Activated CD4-positive, alpha-beta T cell treated with anti-CD3 and anti-CD28 coated beads, Interleukin-2, Interleukin-6, amounts not matched to agents 100 ng/mL and 50 ng/mL, durations not matched to agents 16 hours and 8 hours (primary cell): Measurements from ENCODE around the gene UBE2E2.

Experiments used
- DNase-seq: peaks from one replicate; pipeline ENCODE4 v3.0.0-alpha.2; 2020

The UBE2E2 gene

GRCh38 chr3:23242106-23242505 lies 39.0 kb downstream of the UBE2E2 start:
- DNase-seq = no peak

GRCh38 chr3:23244324-23245041 lies 41.4 kb downstream of the UBE2E2 start:
- no peak for DNase-seq

DNA sequence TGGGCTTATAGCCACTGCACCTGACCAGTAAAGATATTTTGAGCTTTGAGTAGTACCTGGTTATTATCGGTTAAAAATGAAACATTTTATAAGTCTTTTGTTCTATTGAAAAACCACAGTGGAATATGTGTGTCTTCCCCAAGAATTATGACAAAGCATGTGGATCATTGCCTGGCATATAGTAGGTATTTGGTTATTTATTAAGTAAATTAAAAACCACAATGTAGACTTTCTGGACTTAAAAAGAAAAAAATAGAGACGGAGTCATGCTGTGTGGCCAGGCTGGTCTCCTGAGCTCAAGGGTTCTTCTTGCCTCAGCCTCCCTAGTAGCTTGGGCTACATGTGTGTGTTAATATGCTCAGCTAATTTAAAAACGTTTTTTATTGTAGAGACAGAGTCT lies 43.5 kb downstream of the UBE2E2 start:
- DNase-seq = no peak

DNA sequence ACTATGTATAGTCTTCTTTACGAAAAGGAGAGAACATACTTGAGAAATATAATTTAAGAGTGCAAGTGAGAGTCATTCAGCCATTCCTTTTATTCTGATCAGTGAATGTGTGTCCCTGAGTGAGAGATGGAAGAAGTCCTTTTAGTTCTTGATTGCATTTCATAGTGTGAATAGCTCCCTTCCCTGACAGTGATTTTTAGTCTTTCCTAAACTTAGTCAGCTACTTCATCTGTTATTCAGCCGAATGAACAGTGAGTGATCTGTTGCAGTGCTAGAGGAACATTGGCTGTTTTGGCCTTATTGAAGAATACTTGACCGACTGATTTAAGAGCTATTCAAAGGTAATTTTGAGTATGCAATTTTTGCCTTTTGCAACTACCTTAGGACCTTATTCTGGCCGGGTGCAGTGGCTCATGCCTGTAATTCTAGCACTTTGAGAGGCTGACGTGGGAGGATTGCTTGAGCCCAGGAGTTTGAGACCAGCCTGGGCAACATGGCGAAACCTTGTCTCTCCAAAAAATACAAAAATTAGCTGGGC lies 45.5 kb downstream of the UBE2E2 start:
- no peak for DNase-seq

GRCh38 chr3:23249961-23250360 lies 46.8 kb downstream of the UBE2E2 start:
- no peak for DNase-seq

DNA sequence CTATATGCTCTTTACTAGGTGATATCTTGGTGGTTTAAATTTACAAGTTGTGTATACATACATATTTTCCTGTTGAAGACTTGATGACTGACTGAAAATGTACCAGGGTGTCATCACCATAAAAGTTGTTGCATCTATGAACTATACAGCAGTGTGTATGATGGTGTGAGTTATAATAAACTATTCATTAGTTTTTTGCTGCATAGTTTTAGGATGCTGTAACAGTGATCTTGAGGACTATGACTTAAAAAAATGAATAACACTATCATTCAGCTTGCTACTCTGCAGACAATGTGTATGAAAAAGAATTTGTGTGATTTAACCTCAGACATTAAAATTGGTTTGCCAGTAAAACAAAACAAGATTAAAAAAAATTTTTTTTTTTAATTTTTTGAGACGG lies 49.0 kb downstream of the UBE2E2 start:
- no peak for DNase-seq

DNA sequence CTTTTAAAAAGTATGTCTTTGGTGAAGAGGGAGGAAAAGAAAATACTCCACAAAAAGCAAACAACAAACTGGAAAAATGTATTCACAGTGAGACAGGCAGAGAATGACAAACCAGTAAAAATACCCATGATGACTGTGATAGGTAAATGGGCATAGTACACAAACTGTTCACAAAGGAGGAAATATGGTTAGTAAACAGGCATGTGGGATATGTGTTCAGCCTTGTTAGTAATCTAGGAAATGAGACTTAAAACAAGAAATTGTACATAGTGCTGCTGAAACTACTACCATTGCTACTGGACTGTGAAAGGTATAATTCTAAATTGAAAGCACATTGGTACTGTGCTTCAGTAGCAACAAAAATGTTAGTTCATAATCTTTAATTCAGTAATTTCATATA lies 50.1 kb downstream of the UBE2E2 start:
- no peak for DNase-seq

DNA sequence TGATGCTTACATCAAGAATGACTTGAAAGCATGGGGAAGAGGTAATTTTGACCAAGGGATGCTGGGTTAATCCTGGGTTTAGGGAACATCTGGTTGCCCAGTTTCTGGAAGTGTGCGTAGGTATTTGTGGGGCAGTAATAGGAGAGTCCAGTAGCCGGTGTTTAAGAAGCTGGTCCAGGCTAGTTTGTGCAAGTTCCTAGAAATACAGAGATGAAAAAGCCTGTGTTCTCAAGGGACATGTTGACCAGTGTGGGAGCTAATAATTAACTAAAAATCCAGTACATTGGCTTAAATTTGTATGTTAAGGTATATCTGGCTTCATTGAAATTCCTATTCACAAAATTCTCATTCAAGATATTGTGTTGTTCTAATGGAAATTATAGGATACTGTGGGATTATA lies 51.2 kb downstream of the UBE2E2 start:
- no peak for DNase-seq

DNA sequence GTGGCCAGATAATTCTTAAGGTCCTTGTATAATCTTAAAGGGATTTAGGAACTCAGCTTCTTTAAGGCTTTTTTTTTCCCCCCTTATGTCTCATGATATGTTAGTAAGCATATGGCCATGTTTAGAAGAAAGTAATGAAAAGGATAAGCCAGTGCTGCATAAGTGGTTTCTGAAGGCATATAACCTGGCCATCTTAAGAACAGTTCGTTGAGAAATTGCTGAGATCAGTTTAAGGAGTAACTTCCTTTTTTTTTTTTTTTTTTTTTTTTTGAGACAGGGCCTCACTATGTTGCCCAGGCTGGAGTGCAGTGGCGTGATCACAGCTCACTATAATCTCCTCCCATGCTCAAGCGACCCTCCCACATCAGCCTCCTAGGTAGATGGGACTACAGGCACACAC lies 51.7 kb downstream of the UBE2E2 start:
- no peak for DNase-seq

DNA sequence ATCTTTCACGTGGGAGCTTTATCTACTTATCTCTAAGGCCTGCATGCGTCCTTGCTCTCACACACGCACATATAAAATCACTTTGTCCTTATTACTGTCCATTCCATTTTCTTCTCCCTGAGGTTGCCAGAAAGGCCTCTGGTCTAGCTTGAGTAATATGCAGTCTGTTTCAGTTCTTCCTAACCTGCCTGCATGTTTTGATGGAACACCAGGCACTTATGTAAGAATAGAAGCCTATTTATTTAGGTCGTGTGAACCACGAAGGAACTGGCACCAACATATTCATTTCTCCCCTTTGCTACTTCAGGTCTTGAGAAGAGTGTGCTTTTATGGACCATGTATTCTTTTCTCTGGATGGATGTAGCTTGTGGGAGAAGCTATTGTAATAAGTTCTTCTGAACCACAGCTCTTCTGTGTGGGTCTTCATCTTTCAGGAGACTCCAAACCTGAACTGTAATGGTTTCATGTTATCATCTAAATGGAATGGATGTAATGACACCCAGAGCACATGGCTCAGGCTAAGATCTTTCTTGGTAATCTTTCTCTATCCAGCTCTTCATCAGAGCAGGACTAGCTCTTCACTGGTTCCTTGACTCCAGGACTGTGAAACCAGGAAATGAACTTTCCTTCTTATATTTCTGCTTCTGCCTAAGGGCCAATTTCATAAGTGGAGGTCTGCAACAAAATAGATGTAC lies 53.8 kb downstream of the UBE2E2 start:
- DNase-seq = no peak

GRCh38 chr3:23258110-23258509 lies 55.0 kb downstream of the UBE2E2 start:
- DNase-seq = no peak

GRCh38 chr3:23259515-23259914 lies 56.4 kb downstream of the UBE2E2 start:
- no peak for DNase-seq

DNA sequence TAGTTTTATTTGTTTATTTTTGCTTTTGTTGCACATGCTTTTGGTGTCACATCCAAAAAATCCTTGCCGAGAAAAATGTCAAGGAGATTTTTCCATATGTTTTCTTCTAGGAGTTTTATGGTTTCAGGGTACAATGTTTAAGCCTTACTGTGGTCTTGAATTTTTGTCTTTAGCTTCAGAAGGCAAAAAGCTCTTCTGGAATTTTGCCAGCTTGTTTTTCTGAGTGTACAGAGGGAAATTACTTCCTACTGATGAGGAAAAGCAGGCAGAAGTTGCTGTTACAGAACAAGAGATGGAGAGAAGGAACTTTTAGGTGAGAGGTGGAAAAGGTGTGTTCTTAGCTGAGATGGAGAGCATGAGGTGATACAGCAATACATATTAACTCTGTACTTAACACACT lies 59.6 kb downstream of the UBE2E2 start:
- DNase-seq = no peak

DNA sequence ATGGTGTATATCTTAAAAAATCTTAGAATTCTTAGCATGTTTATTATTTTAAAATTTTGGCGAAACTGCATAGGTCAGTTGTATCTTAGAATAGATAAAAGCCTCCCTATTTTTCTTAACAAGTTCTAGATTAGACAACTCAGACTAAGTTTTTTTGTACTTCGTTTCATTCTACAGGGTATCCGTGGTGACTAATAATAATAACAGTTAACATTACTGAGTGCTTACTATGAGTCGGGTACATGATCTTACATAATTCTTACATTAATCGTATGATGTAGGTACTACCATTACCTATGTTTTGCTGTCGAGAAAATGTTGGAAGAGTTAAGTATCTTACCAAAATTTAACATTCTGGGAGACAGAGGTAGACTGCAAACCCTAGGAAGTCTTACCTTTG lies 60.7 kb downstream of the UBE2E2 start:
- DNase-seq = no peak

- no peak for DNase-seq
Observed at GRCh38 chr3:23264413-23264812, 61.3 kb downstream of the UBE2E2 start.

DNA sequence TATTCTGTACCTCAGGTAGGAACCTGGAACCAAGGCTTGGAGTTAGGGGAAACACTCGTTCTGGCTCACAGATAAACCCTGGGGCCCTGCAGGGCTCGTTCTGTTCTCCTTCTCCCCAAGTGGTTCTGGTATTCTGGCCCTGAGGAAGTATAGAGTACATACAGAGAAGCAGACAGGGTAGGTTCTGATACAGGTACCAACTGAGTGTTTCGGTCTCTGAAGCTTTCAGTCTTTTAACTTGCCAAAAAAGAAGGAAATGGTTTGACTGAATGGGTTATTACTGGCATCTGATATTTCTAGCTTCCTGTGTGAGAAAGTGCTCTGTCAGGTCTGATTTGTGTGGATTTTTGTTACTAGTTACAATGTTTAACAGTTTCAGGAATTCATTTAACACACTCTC lies 67.3 kb downstream of the UBE2E2 start:
- DNase-seq = no peak

- DNase-seq = no peak
Observed at GRCh38 chr3:23271876-23272741, 69.0 kb downstream of the UBE2E2 start.

DNA sequence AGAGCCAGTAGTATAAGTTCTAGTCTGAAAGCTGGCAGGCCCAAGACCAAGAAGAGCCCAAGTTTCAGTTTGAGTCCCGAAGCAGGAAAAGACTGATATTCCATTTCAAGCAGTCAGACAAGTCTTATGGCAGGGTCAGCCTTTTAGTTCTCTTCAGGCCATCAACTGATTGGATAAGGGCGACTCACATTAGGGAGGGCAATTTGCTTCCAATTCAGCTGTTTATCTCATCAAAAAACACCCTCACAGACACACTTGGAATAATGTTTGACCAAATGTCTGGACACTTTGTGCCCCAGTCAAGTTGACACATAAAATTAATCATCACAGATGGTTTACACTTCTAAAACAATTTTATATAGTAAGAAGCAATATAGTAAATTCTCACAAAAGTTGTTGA lies 69.7 kb downstream of the UBE2E2 start:
- no peak for DNase-seq

GRCh38 chr3:23275061-23275460 lies 71.9 kb downstream of the UBE2E2 start:
- no peak for DNase-seq

DNA sequence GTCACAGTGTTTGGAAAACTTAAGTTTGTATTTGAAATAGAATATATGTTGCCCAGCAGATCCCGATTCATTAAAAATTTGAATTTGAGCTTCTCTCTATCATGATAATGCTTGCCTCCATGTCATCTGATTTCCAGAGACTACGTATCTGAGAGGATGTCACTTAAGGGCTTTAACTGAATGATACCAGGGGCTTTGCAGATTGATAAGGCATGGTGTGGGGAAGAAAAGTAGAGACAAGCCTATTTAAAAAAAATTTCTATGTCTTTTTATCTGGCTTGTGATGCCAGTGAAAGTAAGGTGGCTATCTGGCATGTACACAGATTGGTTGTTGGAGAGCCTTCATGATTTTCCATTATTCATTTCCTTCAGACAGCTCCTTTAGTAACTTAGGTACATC lies 72.7 kb downstream of the UBE2E2 start:
- no peak for DNase-seq

- DNase-seq = no peak
Observed at GRCh38 chr3:23276913-23277658, 74.0 kb downstream of the UBE2E2 start.

- no peak for DNase-seq
Observed at GRCh38 chr3:23277688-23278087, 74.6 kb downstream of the UBE2E2 start.

DNA sequence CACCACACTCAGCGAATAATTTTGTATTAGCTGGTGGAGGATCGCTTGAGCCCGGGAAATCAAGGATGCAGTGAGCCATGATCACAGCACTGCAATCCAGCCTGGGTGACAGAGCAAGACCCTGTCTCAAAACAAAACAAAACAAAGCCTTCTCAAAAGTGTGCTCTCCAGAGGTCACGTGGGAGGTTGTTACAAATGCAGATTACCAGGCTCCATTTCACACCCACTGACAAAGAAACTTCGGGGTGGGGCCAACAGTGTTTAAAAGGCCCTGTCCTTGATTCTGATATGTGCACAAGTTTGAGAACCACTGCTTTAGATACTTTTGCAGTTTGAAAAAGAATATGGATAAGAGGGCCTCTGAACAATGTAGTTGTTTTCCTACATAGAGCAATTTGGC lies 80.5 kb downstream of the UBE2E2 start:
- DNase-seq = no peak
